GM23338 (cell line): ENCODE data around the gene COL8A1.

Source experiments
- CREB1 ChIP-seq: fragments of 250-450 bp; sonication (Bioruptor Pico); IDR thresholded peaks from 2 replicates; pipeline ENCODE4 v1.5.0; 2020; ENCODE audit warnings: low read depth, mild to moderate bottlenecking, moderate library complexity
- EZH2 ChIP-seq: fragments of 200-600 bp; sonication (generic); IDR thresholded peaks from one replicate; pipeline ENCODE4 v1.8.0; 2017; ENCODE audit warnings: antibody characterized with exemption, mild to moderate bottlenecking, low read depth; ENCODE audit not compliant: unreplicated experiment
- EZH2phosphoT487 ChIP-seq: fragments of 200-600 bp; sonication (generic); IDR thresholded peaks from one replicate; pipeline ENCODE4 v1.8.1; 2018; ENCODE audit warnings: antibody characterized with exemption; ENCODE audit not compliant: unreplicated experiment
- JUNB ChIP-seq: IDR thresholded peaks from one replicate; pipeline ENCODE4 v1.6.1; 2016; ENCODE audit warnings: antibody characterized with exemption; ENCODE audit not compliant: unreplicated experiment
- POLR2AphosphoS5 ChIP-seq: IDR thresholded peaks from 2 replicates; pipeline ENCODE4 v1.6.1; 2016; ENCODE audit warnings: antibody characterized with exemption, low read depth
- STAT1 ChIP-seq: IDR thresholded peaks from one replicate; pipeline ENCODE4 v1.6.1; 2016; ENCODE audit warnings: antibody characterized with exemption; ENCODE audit not compliant: unreplicated experiment
- ZNF114 ChIP-seq: fragments of 250-450 bp; sonication (Bioruptor Pico); IDR thresholded peaks from 2 replicates; pipeline ENCODE4 v1.5.0; 2020; ENCODE audit warnings: mild to moderate bottlenecking, moderate library complexity
- TF ChIP-seq, protein P1 (sequence below), 2 experiments: fragments of 200-600 bp in 1 of 2; sonication (generic) in 1 of 2; conservative IDR thresholded peaks; 2 replicates each; pipeline versions ENCODE4 v1.5.1 to v1.6.1; 2016 to 2017; ENCODE audit warnings: antibody characterized with exemption in 2 of 2, low read depth in 2 of 2, mild to moderate bottlenecking in 2 of 2, moderate library complexity in 1 of 2
- TF ChIP-seq, protein P2 (sequence below): IDR thresholded peaks from one replicate; pipeline ENCODE4 v1.6.1; 2018; ENCODE audit warnings: antibody characterized with exemption; ENCODE audit not compliant: unreplicated experiment
- TF ChIP-seq, protein P3 (sequence below): IDR thresholded peaks from 2 replicates; pipeline ENCODE4 v1.6.1; 2016; ENCODE audit warnings: antibody characterized with exemption

DNA sequence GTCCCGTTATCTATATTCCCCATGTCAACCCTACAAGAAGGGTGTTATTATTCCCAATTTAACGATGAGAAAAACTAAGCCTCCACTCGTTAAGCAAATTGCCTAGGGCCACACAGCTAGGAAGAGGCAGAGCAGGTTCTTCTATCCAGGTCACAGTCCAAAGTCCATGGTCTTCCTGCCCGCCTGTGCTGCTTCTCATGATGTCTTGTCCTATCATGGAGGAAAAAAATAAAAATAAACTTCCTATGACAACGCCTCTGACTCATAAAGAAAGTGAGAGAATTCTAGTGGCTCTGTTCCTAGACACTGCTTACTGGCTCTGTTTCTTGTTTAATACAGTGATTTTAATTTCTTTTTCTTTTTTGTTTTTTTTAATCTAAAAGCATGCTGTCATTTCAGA is 9.7 kb downstream of the COL8A1 start:
- TF ChIP-seq, protein P1, sequence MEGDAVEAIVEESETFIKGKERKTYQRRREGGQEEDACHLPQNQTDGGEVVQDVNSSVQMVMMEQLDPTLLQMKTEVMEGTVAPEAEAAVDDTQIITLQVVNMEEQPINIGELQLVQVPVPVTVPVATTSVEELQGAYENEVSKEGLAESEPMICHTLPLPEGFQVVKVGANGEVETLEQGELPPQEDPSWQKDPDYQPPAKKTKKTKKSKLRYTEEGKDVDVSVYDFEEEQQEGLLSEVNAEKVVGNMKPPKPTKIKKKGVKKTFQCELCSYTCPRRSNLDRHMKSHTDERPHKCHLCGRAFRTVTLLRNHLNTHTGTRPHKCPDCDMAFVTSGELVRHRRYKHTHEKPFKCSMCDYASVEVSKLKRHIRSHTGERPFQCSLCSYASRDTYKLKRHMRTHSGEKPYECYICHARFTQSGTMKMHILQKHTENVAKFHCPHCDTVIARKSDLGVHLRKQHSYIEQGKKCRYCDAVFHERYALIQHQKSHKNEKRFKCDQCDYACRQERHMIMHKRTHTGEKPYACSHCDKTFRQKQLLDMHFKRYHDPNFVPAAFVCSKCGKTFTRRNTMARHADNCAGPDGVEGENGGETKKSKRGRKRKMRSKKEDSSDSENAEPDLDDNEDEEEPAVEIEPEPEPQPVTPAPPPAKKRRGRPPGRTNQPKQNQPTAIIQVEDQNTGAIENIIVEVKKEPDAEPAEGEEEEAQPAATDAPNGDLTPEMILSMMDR (conservative IDR thresholded peaks at IDR 0.05; ENCODE audit: low read depth in 2 of 2): no peak
- TF ChIP-seq EZH2phosphoT487 (no peak), POLR2AphosphoS5 (no peak), EZH2 (no peak), JUNB (no peak), CREB1 (CRISPR knock-in tag) (no peak), ZNF114 (CRISPR knock-in tag) (no peak), STAT1 (no peak)
- TF ChIP-seq, protein P2, sequence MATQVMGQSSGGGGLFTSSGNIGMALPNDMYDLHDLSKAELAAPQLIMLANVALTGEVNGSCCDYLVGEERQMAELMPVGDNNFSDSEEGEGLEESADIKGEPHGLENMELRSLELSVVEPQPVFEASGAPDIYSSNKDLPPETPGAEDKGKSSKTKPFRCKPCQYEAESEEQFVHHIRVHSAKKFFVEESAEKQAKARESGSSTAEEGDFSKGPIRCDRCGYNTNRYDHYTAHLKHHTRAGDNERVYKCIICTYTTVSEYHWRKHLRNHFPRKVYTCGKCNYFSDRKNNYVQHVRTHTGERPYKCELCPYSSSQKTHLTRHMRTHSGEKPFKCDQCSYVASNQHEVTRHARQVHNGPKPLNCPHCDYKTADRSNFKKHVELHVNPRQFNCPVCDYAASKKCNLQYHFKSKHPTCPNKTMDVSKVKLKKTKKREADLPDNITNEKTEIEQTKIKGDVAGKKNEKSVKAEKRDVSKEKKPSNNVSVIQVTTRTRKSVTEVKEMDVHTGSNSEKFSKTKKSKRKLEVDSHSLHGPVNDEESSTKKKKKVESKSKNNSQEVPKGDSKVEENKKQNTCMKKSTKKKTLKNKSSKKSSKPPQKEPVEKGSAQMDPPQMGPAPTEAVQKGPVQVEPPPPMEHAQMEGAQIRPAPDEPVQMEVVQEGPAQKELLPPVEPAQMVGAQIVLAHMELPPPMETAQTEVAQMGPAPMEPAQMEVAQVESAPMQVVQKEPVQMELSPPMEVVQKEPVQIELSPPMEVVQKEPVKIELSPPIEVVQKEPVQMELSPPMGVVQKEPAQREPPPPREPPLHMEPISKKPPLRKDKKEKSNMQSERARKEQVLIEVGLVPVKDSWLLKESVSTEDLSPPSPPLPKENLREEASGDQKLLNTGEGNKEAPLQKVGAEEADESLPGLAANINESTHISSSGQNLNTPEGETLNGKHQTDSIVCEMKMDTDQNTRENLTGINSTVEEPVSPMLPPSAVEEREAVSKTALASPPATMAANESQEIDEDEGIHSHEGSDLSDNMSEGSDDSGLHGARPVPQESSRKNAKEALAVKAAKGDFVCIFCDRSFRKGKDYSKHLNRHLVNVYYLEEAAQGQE: no peak
- TF ChIP-seq, protein P3, sequence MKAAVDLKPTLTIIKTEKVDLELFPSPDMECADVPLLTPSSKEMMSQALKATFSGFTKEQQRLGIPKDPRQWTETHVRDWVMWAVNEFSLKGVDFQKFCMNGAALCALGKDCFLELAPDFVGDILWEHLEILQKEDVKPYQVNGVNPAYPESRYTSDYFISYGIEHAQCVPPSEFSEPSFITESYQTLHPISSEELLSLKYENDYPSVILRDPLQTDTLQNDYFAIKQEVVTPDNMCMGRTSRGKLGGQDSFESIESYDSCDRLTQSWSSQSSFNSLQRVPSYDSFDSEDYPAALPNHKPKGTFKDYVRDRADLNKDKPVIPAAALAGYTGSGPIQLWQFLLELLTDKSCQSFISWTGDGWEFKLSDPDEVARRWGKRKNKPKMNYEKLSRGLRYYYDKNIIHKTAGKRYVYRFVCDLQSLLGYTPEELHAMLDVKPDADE: no peak
